ENCODE measurements around the gene TBX6.
"Not testable (repeated sequence)": the region's sequence is repeated elsewhere in the genome, so short reads cannot be mapped to it uniquely, and the experiment has no call there.

TBX6 gene

GRCh38 chr16:30132591-30132990 is 40.9 kb upstream of the TBX6 start:
- CTCF ChIA-PET: no interaction called here
- no peak for TF ChIP-seq L3MBTL2 (conservative IDR thresholded peaks at IDR 0.05)
- no peak for TF ChIP-seq FOXM1 (IDR thresholded peaks at IDR 0.05; ENCODE audit: borderline replicate concordance)
- no peak for TF ChIP-seq HDGF (IDR thresholded peaks at IDR 0.05; ENCODE audit: borderline replicate concordance)
- no peak for TF ChIP-seq FOXK2 (IDR thresholded peaks at IDR 0.05)
- no peak for TF ChIP-seq FOXA1 (IDR thresholded peaks at IDR 0.05)
- TF ChIP-seq SP1 (IDR thresholded peaks at IDR 0.05): no peak
- no peak for TF ChIP-seq ELF4 (IDR thresholded peaks at IDR 0.05)
- TF ChIP-seq NFRKB (IDR thresholded peaks at IDR 0.05): no peak
- TF ChIP-seq TARDBP (IDR thresholded peaks at IDR 0.05): no peak
- no peak for TF ChIP-seq ZNF384 (IDR thresholded peaks at IDR 0.05)
- no peak for TF ChIP-seq BHLHE40 (IDR thresholded peaks at IDR 0.05; ENCODE audit: borderline replicate concordance)
- DNase-seq (ENCODE audit: extremely low spot score): no peak
- POLR2A ChIA-PET: no interaction called here

GRCh38 chr16:30131869-30132475 is 40.2 kb upstream of the TBX6 start:
- TF ChIP-seq LEF1 (IDR thresholded peaks at IDR 0.05; ENCODE audit: borderline replicate concordance): no peak
- no peak for TF ChIP-seq ELF4 (IDR thresholded peaks at IDR 0.05)
- no peak for TF ChIP-seq TARDBP (IDR thresholded peaks at IDR 0.05)
- TF ChIP-seq SUZ12 (IDR thresholded peaks at IDR 0.05): no peak
- no peak for TF ChIP-seq HDGF (IDR thresholded peaks at IDR 0.05; ENCODE audit: borderline replicate concordance)
- TF ChIP-seq BHLHE40 (IDR thresholded peaks at IDR 0.05; ENCODE audit: borderline replicate concordance): no peak
- no peak for TF ChIP-seq FOXA1 (IDR thresholded peaks at IDR 0.05)
- TF ChIP-seq NFRKB (IDR thresholded peaks at IDR 0.05): no peak
- ChIA-PET POLR2A (no interaction called here), CTCF (interaction anchor here (0.8 kb wide), 1 partner anchor 20 kb away, joined by 4 read pairs; no protein-coding TSS in a partner anchor)
- no peak for DNase-seq (ENCODE audit: extremely low spot score)

- DNase-seq (ENCODE audit: extremely low spot score): no peak
- CTCF ChIA-PET: interaction anchor here (1.1 kb wide), 1 partner anchor 36 kb away, joined by 3 read pairs; no protein-coding TSS in a partner anchor
- TF ChIP-seq BHLHE40 (IDR thresholded peaks at IDR 0.05; ENCODE audit: borderline replicate concordance) (no peak), ZNF384 (IDR thresholded peaks at IDR 0.05) (no peak), ELF4 (IDR thresholded peaks at IDR 0.05) (no peak), LEF1 (IDR thresholded peaks at IDR 0.05; ENCODE audit: borderline replicate concordance) (no peak), L3MBTL2 (conservative IDR thresholded peaks at IDR 0.05) (no peak), FOXK2 (IDR thresholded peaks at IDR 0.05) (no peak), ARNT (IDR thresholded peaks at IDR 0.05) (no peak), SUZ12 (IDR thresholded peaks at IDR 0.05) (no peak), TARDBP (IDR thresholded peaks at IDR 0.05) (no peak), NFRKB (IDR thresholded peaks at IDR 0.05) (no peak)
- POLR2A ChIA-PET: interaction anchor here (0.8 to 0.9 kb wide), 3 partner anchors 12 to 430 kb away, joined by 3 read pairs; partner anchors contain the start of genes ALDOA and ZNF764
These were observed 36.3 kb upstream of the TBX6 start for GRCh38 chr16:30127993-30128392.

DNA sequence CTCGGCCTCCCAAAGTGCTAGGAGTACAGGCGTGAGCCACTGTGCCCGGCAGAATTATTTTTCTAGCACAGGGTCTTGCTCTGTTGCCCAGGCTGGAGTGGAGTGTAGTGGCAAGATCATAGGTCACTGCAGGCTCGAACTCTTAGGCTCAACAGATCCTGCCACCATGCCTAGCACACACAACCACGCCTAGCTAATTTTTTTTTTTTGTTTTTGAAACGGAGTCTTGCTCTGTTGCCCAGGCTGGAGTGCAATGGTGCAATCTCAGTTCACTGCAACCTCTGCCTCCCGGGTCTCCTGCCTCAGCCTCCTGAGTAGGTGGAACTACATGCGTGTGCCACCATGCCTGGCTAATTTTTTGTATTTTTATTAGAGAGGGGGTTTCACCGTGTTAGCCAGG is 34.0 kb upstream of the TBX6 start:
- POLR2A ChIA-PET: interaction anchor here (1.1 to 1.2 kb wide), 2 partner anchors 11 to 60 kb away, joined by 3 to 4 read pairs; partner anchors contain the start of gene ALDOA
- CTCF ChIA-PET: interaction anchor here (0.8 to 1.3 kb wide), 4 partner anchors 11 to 290 kb away, joined by 3 to 7 read pairs (median 4); partner anchors contain the start of gene TBX6
- DNase-seq (ENCODE audit: extremely low spot score): not testable (repeated sequence)

DNA sequence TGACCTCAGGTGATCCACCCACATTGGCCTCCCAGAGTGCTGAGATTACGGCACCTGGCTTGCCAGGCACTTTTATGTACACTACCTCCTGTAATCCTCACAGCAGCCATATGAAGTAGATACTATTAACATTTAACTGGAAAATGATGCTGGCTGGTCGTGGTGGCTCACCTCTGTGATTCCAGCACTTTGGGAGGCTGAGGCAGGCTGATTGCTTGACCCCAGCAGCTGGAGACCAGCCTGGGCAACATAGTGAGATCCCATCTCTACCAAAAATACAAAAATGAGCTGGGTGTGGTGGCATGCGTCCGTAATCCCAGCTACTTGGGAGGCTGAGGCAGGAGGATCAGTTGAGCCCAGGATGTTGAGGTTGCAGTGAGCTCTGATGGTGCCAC is 33.3 kb upstream of the TBX6 start:
- POLR2A ChIA-PET: interaction anchor here (1.1 to 1.6 kb wide), 4 partner anchors 10 to 59 kb away, joined by 3 to 7 read pairs (median 4); partner anchors contain the start of gene ALDOA
- CTCF ChIA-PET: interaction anchor here (1.2 kb wide), 2 partner anchors 12 to 246 kb away, joined by 3 read pairs; no protein-coding TSS in a partner anchor
- DNase-seq (ENCODE audit: extremely low spot score): no peak
- TF ChIP-seq LEF1 (IDR thresholded peaks at IDR 0.05; ENCODE audit: borderline replicate concordance): no peak
- no peak for TF ChIP-seq SUZ12 (IDR thresholded peaks at IDR 0.05)
- TF ChIP-seq TARDBP (IDR thresholded peaks at IDR 0.05): no peak
- no peak for TF ChIP-seq ELF4 (IDR thresholded peaks at IDR 0.05)
- TF ChIP-seq SP1 (IDR thresholded peaks at IDR 0.05): no peak

DNA sequence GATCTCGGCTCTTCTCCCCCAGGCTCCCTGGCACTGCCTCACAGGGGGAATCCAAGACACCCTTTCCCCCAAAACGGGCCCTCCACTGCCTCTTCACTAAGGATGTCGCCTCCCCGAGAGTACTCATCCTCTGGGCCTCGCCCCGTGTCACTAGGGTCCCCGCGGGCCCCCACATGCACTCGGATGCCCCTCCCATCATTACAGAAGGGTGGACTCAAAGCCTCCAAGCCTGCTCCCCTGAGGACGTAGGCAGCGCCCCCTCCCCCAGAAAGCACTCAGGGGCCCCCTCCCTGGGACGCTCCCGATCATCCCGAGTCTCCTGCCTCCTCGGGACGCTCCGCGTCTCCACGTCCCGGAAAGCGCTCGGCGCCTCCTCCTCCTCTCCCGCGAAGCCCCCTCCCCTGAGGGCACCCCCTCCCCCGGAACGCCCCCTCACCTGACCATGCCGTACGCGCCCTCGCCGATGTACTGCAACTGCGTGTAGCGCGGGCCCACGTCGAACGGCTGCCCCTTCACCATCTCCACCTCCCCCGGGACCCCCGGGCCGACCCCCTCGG is 31.0 kb upstream of the TBX6 start:
- CTCF ChIA-PET: no interaction called here
- POLR2A ChIA-PET: interaction anchor here (0.5 to 1.5 kb wide), 9 partner anchors 9 to 916 kb away, joined by 3 to 7 read pairs (median 5); partner anchors contain the start of genes CORO1A, GDPD3, TBX6 and ZNF747
- TF ChIP-seq NFRKB (IDR thresholded peaks at IDR 0.05) (no peak), ELF4 (IDR thresholded peaks at IDR 0.05) (no peak), FOXK2 (IDR thresholded peaks at IDR 0.05) (no peak), L3MBTL2 (conservative IDR thresholded peaks at IDR 0.05) (no peak), SP1 (IDR thresholded peaks at IDR 0.05) (no peak), TARDBP (IDR thresholded peaks at IDR 0.05) (no peak), FOXA1 (IDR thresholded peaks at IDR 0.05) (no peak), ZNF384 (IDR thresholded peaks at IDR 0.05) (no peak), CTBP1 (IDR thresholded peaks at IDR 0.05; ENCODE audit: borderline replicate concordance) (no peak)
- TF ChIP-seq, protein P1, sequence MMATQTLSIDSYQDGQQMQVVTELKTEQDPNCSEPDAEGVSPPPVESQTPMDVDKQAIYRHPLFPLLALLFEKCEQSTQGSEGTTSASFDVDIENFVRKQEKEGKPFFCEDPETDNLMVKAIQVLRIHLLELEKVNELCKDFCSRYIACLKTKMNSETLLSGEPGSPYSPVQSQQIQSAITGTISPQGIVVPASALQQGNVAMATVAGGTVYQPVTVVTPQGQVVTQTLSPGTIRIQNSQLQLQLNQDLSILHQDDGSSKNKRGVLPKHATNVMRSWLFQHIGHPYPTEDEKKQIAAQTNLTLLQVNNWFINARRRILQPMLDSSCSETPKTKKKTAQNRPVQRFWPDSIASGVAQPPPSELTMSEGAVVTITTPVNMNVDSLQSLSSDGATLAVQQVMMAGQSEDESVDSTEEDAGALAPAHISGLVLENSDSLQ (IDR thresholded peaks at IDR 0.05): no peak
- DNase-seq (ENCODE audit: extremely low spot score): no peak

- DNase-seq (ENCODE audit: extremely low spot score): no peak
- ChIA-PET POLR2A (interaction anchor here (0.5 to 1.5 kb wide), 3 partner anchors 9 to 31 kb away, joined by 3 to 5 read pairs (median 5); partner anchors contain the start of gene TBX6), CTCF (no interaction called here)
These were observed 30.2 kb upstream of the TBX6 start for GRCh38 chr16:30121741-30122571.

More at GRCh38 chr16:30121741-30122571, 30.2 kb upstream of the TBX6 start:
- TF ChIP-seq ELF4 (IDR thresholded peaks at IDR 0.05): no peak
- TF ChIP-seq FOXK2 (IDR thresholded peaks at IDR 0.05): no peak
- TF ChIP-seq BHLHE40 (IDR thresholded peaks at IDR 0.05; ENCODE audit: borderline replicate concordance): no peak
- no peak for TF ChIP-seq TARDBP (IDR thresholded peaks at IDR 0.05)
- TF ChIP-seq, protein P1 (IDR thresholded peaks at IDR 0.05): no peak
- no peak for TF ChIP-seq FOXM1 (IDR thresholded peaks at IDR 0.05; ENCODE audit: borderline replicate concordance)
- no peak for TF ChIP-seq LEF1 (IDR thresholded peaks at IDR 0.05; ENCODE audit: borderline replicate concordance)
- no peak for TF ChIP-seq HDGF (IDR thresholded peaks at IDR 0.05; ENCODE audit: borderline replicate concordance)
- no peak for TF ChIP-seq SUZ12 (IDR thresholded peaks at IDR 0.05)
- TF ChIP-seq SP1 (IDR thresholded peaks at IDR 0.05): no peak
- TF ChIP-seq ZNF384 (IDR thresholded peaks at IDR 0.05): no peak
